HG03521 (cell line): ENCODE measurements around the gene C10orf90.

Experiments used
- ATAC-seq: cut with Tn5 transposase; IDR thresholded peaks from one replicate; pipeline ENCODE4 v1.9.1; 2021; ENCODE audit warnings: mild to moderate bottlenecking, moderate library complexity; ENCODE audit not compliant: unreplicated experiment

Gene C10orf90

DNA sequence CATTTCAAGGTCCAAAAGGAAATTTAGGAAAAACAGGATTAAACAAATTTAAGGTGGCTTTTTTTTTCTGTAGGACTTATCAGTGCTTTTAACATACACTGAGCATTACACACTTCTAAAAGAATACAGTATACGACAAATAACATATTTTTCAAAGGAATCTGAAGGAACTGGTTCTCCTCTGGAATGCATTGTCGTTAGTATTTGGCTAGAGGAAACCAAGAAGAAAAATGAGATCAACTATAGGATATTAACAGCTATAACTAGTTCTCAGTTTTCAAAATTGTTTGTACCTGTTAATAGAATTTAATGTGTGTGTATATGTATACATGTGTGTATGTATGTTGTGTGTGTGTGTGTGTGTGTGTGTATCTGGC lies 232.1 kb downstream of the C10orf90 start:
- no peak for ATAC-seq

DNA sequence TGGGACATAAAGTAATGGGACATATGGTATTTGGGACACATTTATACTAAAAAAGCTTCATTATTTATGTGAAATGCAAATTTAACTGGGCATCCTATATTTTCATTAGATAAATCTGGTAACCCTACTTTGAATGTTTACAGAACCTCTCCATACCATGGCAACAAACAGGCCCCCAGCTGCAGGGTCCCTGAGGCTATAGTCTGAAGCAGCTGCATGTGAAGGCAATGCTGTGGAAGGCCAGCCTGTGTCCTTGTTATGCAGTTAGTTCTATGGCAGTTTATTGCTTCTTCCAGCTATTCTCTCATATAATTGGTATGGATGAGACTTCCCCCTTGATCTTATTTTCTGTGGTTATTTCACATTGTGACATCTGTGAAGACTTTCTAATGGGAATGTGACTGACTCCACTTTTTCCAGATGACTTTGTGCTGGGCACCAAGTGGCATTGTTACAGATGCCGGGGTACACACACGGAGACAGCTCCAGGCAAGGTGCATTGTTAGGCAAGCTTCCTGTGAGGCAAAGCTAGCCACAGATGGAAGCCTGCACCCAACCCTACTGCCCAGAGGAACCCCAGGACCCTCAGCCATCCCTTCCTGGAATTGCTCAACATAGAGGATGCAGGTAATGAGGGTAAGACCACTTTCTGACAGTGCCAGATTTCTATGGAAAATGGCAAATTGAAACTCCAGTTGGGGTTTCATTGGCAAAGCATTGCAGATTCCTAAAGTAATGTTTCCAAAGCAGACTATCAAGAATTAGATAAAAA lies 232.7 kb downstream of the C10orf90 start:
- ATAC-seq = no peak

DNA sequence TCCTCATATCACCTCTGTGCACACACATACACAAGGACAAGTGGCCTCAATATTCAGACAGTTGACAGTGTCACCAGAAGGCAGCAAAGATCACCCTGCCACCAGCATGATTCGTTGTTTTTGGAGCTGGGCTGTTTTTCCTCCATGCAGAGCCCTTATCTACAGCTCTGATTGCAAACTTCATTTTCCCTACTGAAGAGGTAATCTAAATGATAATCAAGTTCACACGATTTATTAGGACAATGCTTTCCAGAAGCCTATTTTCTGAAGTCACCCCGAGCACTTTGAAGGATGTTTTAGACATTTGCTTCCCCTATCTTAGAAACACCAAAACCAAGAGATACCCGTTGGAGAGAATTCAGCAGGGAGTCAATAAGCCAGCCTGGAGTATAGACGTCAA lies 236.3 kb downstream of the C10orf90 start:
- ATAC-seq = no peak

DNA sequence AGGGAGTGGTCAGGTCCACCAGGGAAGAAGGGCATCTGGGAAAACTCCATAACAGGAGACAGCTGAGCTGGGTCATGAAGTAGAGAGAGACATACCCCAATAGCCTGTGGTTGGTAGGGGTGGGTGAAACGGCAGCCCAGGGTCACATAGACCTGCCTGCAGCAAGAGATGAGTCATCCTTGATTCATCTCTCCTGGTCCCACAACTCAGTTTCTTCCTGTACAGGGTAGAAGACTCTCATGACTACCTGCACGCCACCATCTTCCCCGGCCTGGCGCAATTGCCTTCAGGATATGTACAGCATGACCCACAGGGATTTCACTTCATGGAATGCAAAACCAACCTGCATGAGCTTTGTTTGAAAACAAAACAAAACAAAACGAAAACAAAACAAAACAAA lies 237.1 kb downstream of the C10orf90 start:
- no peak for ATAC-seq

DNA sequence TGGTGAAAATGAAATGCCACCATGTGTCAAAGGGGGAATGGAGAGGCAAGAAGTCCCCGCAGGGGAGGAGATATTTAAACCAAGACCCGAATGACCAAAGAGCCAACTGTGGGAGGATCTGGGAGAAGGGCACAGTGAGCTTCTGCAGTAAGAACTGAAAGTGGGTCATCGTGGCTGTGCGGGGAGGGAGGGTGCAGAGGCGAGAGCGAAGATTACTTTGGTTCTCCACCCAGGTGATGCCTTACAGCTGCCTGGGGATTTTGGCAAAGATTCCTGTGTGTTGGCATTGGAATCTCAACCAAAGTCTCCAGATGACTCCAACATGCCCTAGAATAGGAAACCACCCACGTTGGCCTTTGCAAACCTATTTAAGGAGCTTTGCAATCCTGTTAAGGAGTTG lies 238.0 kb downstream of the C10orf90 start:
- ATAC-seq = no peak

DNA sequence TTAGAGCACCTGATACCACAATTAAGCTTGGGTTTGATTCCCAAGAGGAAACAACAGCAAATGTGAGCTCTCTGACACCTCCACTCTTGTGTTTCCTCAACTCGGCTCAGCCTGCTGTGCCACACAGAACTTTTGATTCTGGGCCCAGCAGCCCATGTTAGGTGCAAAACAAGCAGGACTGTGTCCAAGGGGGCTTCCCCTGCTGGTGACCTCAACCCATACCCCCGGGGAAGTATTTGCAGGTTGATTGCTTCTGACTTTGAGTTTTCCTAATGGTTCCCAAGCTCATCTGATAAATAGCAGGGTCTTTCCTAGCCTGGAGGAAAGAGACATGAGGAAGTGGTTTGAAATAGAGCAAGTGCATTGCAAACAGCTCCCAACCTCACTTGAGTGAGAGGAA lies 238.7 kb downstream of the C10orf90 start:
- ATAC-seq = no peak

DNA sequence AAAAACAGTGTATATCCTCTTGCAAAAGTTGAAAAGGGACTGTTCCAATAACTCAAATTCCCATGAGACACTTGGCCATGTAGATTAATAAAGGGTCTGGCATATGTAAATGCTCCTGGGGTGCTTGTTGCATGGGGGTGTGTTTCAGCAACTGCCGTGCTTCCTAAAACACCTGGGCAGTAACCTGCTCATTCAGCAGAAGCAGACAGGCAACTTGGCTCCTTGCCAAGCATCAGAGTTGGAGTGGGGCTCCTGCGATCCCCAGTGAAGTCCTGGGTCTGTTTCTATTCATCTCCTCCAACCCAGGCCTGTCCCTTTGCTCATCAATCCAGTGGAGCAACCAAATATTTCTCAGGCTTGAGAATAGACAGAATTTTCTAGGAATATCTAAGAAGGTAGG lies 240.0 kb downstream of the C10orf90 start:
- ATAC-seq = no peak

DNA sequence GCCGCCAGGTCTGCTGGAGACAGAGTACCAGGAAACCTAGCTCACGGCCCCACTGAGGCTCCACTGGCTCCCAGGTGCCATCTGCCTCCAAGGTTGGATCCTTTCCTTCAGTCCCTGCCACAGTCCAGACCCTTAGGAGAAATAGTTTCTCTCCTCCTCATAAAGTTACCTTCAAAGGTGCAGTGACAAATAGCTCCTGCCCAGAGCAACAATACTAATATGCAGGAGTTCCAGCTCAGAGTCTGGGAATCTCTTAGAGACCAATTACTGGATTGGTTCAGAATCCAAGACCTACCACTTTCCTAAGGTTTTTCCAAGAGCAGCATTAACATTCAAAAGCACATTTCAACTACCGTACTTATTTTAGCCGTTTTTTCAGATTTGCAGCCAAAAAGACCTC lies 241.2 kb downstream of the C10orf90 start:
- ATAC-seq = no peak

DNA sequence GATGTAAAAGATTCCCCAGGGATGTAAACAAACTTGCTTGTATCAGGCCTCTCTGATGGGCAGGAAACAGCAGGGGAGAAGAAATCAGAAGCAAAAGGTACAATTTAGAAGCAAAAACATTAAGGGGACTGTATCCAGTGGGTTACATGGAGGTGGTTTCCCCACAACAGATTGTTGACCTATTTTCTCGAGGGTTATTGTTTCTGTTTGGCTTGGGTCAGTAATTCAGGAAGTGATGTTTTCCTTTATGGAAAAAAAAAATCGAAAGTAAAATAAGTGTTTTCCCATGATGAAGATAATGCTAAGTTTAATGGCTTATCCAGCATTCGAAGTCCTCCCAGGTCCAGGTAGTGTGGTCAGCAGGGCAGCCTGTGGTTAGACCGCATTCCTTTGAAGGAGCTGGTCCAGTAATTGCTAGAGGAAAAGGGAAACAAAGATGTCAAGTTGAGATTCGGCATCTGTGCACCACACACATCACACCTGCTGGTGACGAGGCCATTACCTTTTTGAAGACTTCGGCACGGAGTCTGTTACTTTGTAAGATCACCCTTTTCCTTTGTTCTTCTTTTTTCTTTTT lies 244.9 kb downstream of the C10orf90 start:
- no peak for ATAC-seq

DNA sequence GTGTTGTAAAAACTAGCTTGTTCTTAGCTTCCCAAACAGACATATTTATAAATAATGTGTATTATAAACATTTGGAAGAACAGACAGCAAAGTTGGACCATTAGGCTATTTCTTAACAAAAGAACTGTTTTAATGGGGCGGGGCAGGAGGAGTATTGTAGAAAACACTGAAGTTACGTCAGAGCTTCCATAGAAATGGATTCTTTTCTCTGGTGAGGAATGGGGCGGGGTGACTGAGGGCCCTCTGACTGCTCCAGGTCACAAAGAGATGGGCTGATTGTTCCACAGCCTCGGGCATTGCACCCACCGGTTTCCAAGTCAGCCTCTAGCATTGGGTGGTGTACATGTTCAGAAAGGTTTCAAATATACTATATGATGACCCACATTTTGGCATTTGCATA lies 245.5 kb downstream of the C10orf90 start:
- ATAC-seq = no peak

DNA sequence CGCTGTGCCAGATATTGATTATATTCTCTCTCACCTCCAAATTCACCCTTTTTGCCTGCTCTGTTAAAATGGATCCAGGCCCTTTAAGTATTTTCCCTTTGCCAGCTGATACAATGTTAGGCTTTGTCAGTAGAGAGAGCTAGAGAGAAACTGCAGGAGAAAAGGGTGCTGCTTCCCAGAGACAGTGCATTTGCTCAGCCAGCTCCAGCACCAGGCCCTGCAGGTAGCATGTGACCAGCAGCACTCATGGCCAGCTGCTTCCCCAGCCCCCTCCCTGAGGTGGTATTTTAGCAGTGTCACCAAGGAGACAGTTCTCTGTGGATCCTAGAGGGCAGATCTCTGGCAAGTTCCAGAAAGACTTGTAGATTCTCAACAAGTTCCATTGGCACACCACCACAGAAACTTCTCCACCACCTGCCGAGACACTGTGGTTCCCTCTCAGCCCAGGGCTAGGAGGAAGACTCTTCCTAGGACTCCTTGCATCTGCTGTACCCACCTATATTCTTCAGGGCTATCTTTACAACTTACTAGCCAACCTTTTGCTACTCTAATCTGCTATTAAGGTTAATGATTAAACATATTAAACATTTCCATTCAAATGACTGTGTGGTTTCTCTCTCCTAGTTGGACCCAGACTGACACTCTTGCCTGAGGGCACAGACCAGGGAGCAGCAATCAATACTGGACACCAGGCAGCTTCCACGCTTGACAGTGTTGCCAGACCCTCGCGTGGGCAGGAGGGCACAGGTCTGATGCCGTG lies 246.6 kb downstream of the C10orf90 start:
- no peak for ATAC-seq

DNA sequence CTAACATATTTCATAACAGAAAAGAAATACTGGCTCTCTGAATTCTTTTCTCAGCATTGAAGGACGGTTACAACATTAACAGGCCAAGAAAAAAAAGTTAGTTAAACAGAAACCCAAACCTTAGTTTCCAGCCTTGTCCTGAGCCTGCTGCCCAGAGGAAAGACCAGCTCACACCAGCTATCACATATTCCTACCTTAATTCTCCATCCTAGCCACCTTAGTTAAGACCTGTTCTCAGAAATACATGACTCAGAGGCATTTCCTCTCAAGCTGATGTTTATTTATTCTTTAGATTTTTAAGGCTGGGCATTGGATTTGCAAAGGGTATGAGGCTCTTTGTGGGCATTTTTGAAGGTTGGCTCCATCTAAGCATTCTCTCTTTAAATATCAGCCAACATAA lies 247.9 kb downstream of the C10orf90 start:
- no peak for ATAC-seq

DNA sequence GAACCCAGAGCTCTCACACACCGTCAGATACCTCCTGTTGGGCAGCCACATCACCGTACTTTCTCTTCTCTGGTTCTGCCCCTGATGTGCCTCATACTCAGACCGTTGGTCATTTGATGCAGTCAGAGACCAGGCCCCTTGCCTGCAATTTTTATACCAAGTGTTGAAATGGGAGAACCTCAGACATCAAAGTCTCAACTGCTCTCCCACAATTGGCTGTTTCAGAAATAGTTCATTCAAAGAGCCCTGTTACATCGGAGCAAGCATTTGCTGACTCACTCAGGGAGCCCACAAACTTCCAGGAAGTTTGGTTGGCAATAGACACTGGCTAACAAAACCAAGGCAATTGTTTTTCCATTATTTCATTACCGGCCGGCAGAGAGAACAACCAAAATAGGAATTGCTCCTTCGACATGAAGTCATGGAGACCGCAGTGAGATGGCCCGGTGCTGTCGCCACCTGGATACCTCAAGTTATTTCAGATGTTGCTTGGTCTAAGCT lies 248.7 kb downstream of the C10orf90 start:
- no peak for ATAC-seq

DNA sequence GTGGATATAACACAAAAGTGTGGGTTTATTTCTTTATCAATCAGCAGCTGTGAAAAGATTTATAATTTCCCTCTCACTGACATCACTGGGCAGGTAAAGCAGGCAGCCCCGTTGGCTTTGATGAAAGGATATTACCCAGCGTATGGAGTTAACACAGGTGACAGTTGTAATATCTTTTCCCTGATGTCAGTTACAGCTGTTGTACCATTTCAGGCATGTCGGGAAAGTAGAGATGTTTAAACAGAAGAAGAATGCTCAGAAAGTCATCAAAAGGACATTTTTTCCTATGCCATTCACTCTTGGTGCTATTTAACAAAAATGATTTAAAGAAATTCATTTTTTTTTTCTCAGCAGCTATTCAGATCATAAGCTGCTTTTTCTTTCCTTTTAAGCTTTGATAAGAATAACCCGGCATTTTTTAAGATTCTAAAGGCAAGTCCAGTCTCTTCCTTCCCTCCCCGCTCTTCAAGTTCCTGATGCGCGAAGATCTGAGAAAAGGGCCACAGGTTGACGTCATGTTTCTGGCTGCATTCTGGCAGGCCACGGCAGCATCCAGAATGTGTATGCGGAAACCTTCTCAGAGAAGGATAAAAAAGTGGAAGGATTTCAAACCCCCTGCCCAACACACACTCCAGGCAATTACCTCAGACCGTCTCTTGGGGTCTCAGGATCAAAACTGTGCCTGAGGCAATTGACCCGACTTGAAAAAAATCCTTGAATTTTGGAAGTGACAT lies 249.8 kb downstream of the C10orf90 start:
- no peak for ATAC-seq

DNA sequence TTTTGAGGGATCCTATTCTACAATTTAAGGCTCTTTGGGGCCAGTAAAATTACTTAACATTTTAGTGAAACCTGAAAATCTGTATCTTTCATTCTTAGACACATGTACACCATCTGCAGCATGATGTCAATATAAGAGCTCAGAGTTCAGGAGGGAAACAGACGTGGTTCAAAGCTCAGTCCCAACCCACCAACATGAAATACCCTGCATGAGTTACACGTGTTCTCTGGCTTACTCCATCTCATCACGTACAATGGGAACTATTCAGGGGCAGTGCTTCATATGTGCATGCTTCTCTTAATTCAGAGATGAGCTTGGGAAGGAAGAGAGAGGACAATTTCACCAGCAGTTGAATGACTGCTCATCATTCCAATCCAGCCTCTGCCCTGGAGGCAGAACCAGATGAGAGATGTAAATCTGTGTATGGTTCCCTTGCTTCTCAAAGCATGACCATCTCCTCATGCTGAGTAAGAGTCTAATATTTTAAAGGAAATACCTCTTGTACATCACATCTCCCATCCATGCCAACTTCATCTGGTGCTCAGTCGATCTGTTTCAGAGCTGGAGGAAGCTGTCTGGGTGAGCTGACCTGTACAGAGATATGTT lies 253.2 kb downstream of the C10orf90 start:
- no peak for ATAC-seq

DNA sequence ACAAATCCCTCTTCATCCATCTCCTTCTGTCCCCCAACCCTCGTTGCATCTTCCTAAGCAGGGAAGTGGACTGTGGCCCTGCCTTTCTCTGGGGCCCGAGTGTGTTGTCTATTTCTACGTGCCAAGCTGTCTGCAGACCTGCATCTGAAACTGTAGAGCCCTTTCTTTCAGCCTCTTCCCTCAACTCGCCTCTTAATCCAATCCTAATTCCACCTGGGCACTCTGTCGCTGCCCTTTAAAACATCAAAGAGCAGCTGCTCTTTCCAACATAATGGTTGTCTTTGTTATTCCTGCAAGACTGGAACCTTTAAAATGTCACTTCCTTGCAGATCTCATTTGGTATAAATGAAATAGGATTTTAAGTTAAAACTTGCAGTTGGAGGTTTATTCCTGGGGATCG lies 260.7 kb downstream of the C10orf90 start:
- ATAC-seq = no peak

DNA sequence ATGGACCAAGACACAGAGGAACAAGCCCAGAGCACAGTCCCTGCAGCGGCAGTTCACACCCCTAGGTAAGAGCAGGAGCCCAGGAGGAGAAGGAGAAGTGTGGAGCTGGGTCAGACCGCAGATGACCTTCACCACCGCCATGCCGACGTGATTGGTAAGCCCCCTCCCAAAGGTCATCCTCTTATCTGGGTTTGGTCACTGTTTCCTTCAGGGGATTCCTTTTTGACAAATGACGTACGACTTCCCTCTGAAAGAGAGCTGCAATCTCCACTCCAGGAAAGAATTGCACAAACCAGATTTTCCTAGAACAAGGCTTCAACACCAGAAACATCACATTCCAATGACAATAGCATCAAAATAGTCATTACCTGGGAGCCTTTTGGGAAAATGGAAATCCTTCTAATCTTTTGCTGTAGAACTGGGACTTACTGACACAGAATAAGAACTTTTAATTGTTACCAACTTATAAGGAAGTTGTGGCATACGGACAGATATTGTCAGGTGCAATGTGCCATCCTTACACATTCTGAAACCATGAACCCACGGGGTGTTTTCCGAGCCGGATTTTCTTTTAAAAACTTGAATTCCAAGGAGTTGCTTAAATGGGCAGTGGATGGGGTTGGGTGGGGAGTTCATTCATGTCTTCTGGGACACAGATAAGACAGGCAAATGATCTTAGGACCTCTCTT lies 261.4 kb downstream of the C10orf90 start:
- no peak for ATAC-seq

DNA sequence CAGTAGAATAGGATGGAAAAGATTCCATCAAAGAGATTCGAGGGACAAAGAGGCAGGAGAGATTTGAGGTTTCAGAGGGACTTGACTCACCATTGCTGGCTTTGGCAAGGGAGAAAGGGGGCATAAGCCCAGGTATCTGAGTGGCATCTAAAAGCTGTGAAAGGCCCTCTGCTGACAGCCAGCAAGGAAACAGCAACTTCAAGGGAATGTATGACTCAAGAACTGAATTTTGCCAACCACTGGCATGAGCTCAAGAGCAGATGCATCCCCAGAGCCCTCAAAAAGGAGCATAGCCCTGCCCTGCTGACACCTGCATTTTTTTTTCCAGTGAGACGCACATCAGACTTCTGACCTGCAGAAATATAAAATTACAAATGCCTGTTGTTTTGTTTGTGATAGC lies 262.7 kb downstream of the C10orf90 start:
- no peak for ATAC-seq

DNA sequence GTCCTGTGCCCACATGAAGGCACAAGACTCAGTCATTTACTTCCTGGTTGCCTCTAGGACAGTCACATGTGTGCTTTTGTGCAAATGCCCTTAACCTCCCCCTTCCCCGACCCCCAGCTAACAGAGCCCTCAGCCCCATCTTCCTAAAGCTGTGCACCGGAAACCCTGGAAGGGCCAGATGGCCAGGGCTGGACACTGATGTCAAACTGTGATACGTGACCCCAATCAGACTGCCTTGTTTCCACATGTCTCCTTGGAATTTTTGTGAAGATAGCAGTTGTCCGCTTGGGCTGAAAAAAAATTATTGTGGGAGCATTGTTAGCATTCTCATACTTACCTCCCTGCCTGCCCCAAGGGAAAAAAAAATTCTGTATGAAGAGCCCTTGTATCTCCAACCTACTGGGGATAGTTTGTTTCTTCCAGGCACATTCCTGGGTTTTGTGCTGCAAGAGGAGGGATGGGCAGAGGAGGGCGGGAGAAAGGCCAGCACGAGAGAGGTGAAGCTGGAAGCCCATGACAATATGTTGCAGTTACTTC lies 265.2 kb downstream of the C10orf90 start:
- no peak for ATAC-seq
